Gastroesophageal sphincter (tissue), 3 donors: ENCODE results near the gene TPRA1.

Source experiments
- POLR2A ChIP-seq, 2 donors: fragments of 450-650 bp; IDR thresholded peaks; one replicate each; pipeline ENCODE4 v1.6.1; 2017; ENCODE audit warnings: antibody characterized with exemption in 2 of 2, mild to moderate bottlenecking in 2 of 2, moderate library complexity in 1 of 2
- TF ChIP-seq, protein P1 (sequence below), 4 experiments: fragments of 200-600 bp in 2 of 4; fragments of 450-650 bp in 2 of 4; sonication (generic) in 1 of 4; IDR thresholded peaks; one replicate each; pipeline ENCODE4 v1.5.1; 2017 to 2019; ENCODE audit warnings: antibody characterized with exemption in 4 of 4, mild to moderate bottlenecking in 2 of 4, moderate library complexity in 2 of 4

DNA sequence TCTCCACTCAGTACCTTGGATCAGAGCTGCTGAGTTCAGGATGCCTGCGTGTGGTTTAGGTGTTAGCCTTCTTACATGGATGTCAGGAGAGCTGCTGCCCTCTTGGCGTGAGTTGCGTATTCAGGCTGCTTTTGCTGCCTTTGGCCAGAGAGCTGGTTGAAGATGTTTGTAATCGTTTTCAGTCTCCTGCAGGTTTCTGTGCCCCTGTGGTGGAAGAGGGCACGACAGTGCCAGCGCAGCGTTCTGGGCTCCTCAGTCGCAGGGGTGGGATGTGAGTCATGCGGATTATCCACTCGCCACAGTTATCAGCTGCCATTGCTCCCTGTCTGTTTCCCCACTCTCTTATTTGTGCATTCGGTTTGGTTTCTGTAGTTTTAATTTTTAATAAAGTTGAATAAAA, 31.5 kb upstream of the TPRA1 start:
- TF ChIP-seq, protein P1, sequence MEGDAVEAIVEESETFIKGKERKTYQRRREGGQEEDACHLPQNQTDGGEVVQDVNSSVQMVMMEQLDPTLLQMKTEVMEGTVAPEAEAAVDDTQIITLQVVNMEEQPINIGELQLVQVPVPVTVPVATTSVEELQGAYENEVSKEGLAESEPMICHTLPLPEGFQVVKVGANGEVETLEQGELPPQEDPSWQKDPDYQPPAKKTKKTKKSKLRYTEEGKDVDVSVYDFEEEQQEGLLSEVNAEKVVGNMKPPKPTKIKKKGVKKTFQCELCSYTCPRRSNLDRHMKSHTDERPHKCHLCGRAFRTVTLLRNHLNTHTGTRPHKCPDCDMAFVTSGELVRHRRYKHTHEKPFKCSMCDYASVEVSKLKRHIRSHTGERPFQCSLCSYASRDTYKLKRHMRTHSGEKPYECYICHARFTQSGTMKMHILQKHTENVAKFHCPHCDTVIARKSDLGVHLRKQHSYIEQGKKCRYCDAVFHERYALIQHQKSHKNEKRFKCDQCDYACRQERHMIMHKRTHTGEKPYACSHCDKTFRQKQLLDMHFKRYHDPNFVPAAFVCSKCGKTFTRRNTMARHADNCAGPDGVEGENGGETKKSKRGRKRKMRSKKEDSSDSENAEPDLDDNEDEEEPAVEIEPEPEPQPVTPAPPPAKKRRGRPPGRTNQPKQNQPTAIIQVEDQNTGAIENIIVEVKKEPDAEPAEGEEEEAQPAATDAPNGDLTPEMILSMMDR (IDR thresholded peaks at IDR 0.05) = no peak
- no peak for TF ChIP-seq POLR2A (IDR thresholded peaks at IDR 0.05)
